CD4-positive, alpha-beta T cell (primary cell): Measurements from ENCODE around the gene DUSP18. TPM values are rescaled to one million over a fixed set of nuclear protein-coding genes. Genes with fewer than 3 reads are reported as not detected.
"Not testable (repeated sequence)": the region's sequence is repeated elsewhere in the genome, so short reads cannot be mapped to it uniquely, and the experiment has no call there.

Source experiments
- ATAC-seq: fragments of 200-7000 bp; cut with Tn5 transposase; one replicate; pipeline ENCODE4 v1.10.0; 2022; ENCODE audit warnings: mild to moderate bottlenecking; ENCODE audit not compliant: poor library complexity
- CTCF ChIA-PET: fragments of 350-600 bp; sonication (Branson Sonifier 250); formaldehyde crosslinking; loops from one replicate; lab custom pipeline; 2021; ENCODE audit warnings: antibody characterized with exemption, inconsistent platforms; lab: Charles Lee
- POLR2A ChIA-PET: fragments of 350-600 bp; sonication (Branson Sonifier 250); formaldehyde crosslinking; loops from one replicate; lab custom pipeline; 2021; ENCODE audit warnings: antibody characterized with exemption, inconsistent platforms; lab: Charles Lee
- DNase-seq, 14 experiments: peaks; one replicate each; pipeline ENCODE4 v3.0.0-alpha.2; 2013 to 2020; ENCODE audit warnings: mixed read lengths in 2 of 14
- H3K27ac ChIP-seq, 2 donors: one replicate each; pipeline versions ENCODE4 v1.5.1 to v1.7.0; 2013; ENCODE audit warnings: low read length in 2 of 2, low read depth in 1 of 2, mild to moderate bottlenecking in 1 of 2
- H3K27me3 ChIP-seq, 2 experiments: 1 replicate in 1 of 2; 2 replicates in 1 of 2; pipeline versions ENCODE4 v1.6.1 to v1.7.0; 2013; ENCODE audit warnings: low read length in 2 of 2, control low read depth in 1 of 2, mild to moderate bottlenecking in 1 of 2, moderate library complexity in 1 of 2; ENCODE audit not compliant: insufficient read depth in 2 of 2, control insufficient read depth in 1 of 2
- H3K36me3 ChIP-seq: one replicate; pipeline ENCODE4 v1.6.1; 2013; ENCODE audit warnings: low read length, control low read depth; ENCODE audit not compliant: insufficient read depth
- H3K4me1 ChIP-seq: one replicate; pipeline ENCODE4 v1.6.1; 2013; ENCODE audit warnings: low read length, control low read depth; ENCODE audit not compliant: insufficient read depth
- H3K4me3 ChIP-seq: one replicate; pipeline ENCODE4 v1.5.1; 2013; ENCODE audit warnings: mild to moderate bottlenecking, low read length, moderate library complexity
- H3K9me3 ChIP-seq, 2 experiments: 1 replicate in 1 of 2; 2 replicates in 1 of 2; pipeline versions ENCODE4 v1.6.1 to v1.7.0; 2013; ENCODE audit warnings: low read length in 2 of 2, mild to moderate bottlenecking in 2 of 2, control low read depth in 1 of 2, moderate library complexity in 1 of 2; ENCODE audit not compliant: control insufficient read depth in 1 of 2, insufficient read depth in 1 of 2
- H3K27ac Mint-ChIP-seq: one replicate; pipeline ENCODE4 v1.8.0; 2020; ENCODE audit warnings: mixed read lengths
- H3K27me3 Mint-ChIP-seq: one replicate; pipeline ENCODE4 v1.8.0; 2021; ENCODE audit warnings: mixed read lengths
- H3K36me3 Mint-ChIP-seq: one replicate; pipeline ENCODE4 v1.8.0; 2021; ENCODE audit warnings: low read depth, mixed read lengths
- H3K4me1 Mint-ChIP-seq: one replicate; pipeline ENCODE4 v1.8.0; 2021; ENCODE audit warnings: low read depth, mixed read lengths
- H3K4me3 Mint-ChIP-seq: one replicate; pipeline ENCODE4 v1.8.0; 2020; ENCODE audit warnings: mild to moderate bottlenecking, mixed read lengths
- H3K9me3 Mint-ChIP-seq: one replicate; pipeline ENCODE4 v1.8.0; 2020; ENCODE audit warnings: mixed read lengths
- intact Hi-C, 2 experiments: fragments of 100-400 bp; cut with DNase I in 1 of 2; cut with micrococcal nuclease in 1 of 2; formaldehyde crosslinking; loops; one replicate each; pipeline versions ENCODE4 v1.15.1 to v1.9.0; 2023 to 2025; cut with DNase I, micrococcal nuclease
- total RNA-seq, 174 experiments: library from RNA in 2 of 174; stranded (reverse) in 2 of 174; gene quantifications; one replicate each; pipeline ENCODE4 v1.2.3 and lab custom pipeline; 2021 to 2026
- TF ChIP-seq, protein P1 (sequence below): fragments of 200-600 bp; IDR thresholded peaks from one replicate; pipeline ENCODE4 v1.8.0; 2022; ENCODE audit warnings: antibody characterized with exemption, mild to moderate bottlenecking

DUSP18 gene
- total RNA-seq, 2 experiments from 2014 or later = 5.7 to 6.2 TPM

DNA sequence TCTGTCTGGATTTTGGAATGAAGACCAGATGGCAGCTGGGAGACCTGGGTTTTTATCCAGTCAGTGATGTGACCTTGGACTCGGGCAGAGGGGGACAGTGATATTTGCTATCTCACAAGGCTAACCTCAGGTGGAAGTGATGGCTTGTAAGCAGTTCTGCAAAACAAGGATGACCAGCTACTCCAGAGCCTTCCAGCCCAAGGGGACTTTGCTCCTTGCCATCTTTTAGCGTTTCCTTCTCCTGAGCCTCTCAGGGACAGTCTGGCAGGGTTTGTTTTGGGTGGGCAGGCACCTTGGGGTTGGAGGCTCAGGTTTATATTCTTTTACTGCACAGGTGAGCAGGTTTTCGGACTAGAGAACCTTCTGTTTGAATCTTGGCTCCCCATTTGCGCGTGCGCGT lies 17.5 kb upstream of the DUSP18 start:
- Mint-ChIP-seq H3K27me3 (peaks cover 8% of the 10 kb centered on the region), H3K27ac (no peak overlapping the region), H3K9me3 (no peaks in the 10 kb centered on the region), H3K4me1 (no peaks in the 10 kb centered on the region), H3K36me3 (no peaks in the 10 kb centered on the region), H3K4me3 (no peak overlapping the region)
- no peak overlapping the region for H3K27ac ChIP-seq
- intact Hi-C loops = no loop called here
- TF ChIP-seq, protein P1, sequence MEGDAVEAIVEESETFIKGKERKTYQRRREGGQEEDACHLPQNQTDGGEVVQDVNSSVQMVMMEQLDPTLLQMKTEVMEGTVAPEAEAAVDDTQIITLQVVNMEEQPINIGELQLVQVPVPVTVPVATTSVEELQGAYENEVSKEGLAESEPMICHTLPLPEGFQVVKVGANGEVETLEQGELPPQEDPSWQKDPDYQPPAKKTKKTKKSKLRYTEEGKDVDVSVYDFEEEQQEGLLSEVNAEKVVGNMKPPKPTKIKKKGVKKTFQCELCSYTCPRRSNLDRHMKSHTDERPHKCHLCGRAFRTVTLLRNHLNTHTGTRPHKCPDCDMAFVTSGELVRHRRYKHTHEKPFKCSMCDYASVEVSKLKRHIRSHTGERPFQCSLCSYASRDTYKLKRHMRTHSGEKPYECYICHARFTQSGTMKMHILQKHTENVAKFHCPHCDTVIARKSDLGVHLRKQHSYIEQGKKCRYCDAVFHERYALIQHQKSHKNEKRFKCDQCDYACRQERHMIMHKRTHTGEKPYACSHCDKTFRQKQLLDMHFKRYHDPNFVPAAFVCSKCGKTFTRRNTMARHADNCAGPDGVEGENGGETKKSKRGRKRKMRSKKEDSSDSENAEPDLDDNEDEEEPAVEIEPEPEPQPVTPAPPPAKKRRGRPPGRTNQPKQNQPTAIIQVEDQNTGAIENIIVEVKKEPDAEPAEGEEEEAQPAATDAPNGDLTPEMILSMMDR = no peak
- DNase-seq = no peak
- no peaks in the 10 kb centered on the region for H3K36me3 ChIP-seq
- no peaks in the 10 kb centered on the region for H3K4me1 ChIP-seq
- no peak overlapping the region for H3K4me3 ChIP-seq
- ATAC-seq = no peak
- no peaks in the 10 kb centered on the region for H3K9me3 ChIP-seq
- POLR2A ChIA-PET = no interaction called here
- CTCF ChIA-PET = no interaction called here
- H3K27me3 ChIP-seq = no peaks in the 10 kb centered on the region

DNA sequence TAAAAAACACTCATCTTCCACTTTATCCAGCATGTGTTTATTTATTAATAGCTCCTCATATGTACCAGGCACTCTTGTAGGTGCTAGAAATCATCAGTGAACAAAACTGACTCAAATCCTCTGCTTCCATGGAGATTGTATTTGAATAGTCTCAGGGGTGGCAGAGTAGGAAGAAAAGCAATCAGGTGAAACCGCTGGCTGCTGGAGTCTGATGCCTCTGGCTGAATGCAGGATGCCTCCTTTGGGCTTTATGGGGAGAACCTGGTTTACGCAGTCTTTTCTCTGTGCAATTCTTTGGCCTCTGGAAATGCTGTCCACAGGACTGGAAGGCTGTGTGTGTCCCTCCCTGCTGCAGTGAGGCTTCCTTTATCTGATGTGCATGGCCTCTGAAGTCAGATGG lies 14.2 kb upstream of the DUSP18 start:
- DNase-seq = no peak
- H3K27ac Mint-ChIP-seq = no peak overlapping the region
- ChIA-PET POLR2A (no interaction called here), CTCF (no interaction called here)
- no peaks in the 10 kb centered on the region for H3K4me1 ChIP-seq
- no peaks in the 10 kb centered on the region for H3K9me3 ChIP-seq
- H3K36me3 ChIP-seq = no peaks in the 10 kb centered on the region
- no peak overlapping the region for H3K4me3 ChIP-seq
- intact Hi-C loops = no loop called here
- H3K4me1 Mint-ChIP-seq = no peaks in the 10 kb centered on the region
- H3K4me3 Mint-ChIP-seq = no peak overlapping the region
- no peak for ATAC-seq
- no peak overlapping the region for H3K27ac ChIP-seq
- H3K36me3 Mint-ChIP-seq = no peaks in the 10 kb centered on the region
- TF ChIP-seq, protein P1 = no peak
- no peaks in the 10 kb centered on the region for H3K9me3 Mint-ChIP-seq
- H3K27me3 Mint-ChIP-seq = peaks cover 26% of the 10 kb centered on the region
- no peaks in the 10 kb centered on the region for H3K27me3 ChIP-seq

DNA sequence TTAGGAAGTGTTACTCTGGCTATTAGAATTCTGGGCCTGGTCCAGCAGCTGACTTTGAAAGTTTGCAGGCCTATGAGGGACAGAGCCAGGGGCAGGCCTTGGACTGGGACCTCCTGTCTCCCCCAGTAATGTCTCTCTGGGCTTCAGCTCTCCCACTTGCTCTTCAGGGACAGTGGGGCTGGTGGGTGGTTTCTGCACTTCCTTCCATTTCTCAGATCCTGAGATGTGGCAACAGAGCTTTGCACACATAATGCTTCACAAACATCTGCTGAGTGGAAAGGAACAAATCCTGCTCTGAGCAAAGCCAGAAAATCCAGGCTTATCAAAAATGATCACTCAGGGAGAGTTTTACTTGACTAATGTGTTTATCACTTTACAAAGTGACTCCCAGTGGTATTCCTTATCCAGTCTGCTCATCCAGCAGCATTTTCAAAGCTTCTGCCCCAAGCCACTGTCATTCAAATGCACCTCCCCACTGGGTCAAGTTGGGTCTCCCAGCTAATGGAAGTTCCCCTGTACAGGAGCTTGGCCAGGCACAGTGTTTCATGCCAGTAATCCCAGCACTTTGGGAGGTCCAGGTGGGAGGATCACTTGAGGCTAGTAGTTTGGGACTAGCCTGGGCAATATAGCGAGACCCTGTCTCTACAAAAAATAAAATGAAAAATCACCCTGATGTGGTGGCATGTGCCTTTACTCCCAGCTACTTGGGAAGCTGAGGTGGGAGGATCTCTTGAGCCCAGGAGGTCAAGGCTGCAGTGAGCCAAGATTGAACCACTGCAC lies 13.5 kb upstream of the DUSP18 start:
- Histone ChIP-seq H3K27ac (no peak overlapping the region), H3K27me3 (no peaks in the 10 kb centered on the region), H3K9me3 (no peaks in the 10 kb centered on the region), H3K4me1 (no peaks in the 10 kb centered on the region), H3K36me3 (no peaks in the 10 kb centered on the region), H3K4me3 (no peak overlapping the region)
- intact Hi-C loops = no loop called here
- H3K27ac Mint-ChIP-seq = no peak overlapping the region
- TF ChIP-seq, protein P1 = no peak
- no peak for ATAC-seq
- no peak overlapping the region for H3K4me3 Mint-ChIP-seq
- H3K27me3 Mint-ChIP-seq = peaks cover 31% of the 10 kb centered on the region
- CTCF ChIA-PET = no interaction called here
- POLR2A ChIA-PET = no interaction called here
- DNase-seq = no peak
- no peaks in the 10 kb centered on the region for H3K4me1 Mint-ChIP-seq
- no peaks in the 10 kb centered on the region for H3K9me3 Mint-ChIP-seq
- no peaks in the 10 kb centered on the region for H3K36me3 Mint-ChIP-seq

DNA sequence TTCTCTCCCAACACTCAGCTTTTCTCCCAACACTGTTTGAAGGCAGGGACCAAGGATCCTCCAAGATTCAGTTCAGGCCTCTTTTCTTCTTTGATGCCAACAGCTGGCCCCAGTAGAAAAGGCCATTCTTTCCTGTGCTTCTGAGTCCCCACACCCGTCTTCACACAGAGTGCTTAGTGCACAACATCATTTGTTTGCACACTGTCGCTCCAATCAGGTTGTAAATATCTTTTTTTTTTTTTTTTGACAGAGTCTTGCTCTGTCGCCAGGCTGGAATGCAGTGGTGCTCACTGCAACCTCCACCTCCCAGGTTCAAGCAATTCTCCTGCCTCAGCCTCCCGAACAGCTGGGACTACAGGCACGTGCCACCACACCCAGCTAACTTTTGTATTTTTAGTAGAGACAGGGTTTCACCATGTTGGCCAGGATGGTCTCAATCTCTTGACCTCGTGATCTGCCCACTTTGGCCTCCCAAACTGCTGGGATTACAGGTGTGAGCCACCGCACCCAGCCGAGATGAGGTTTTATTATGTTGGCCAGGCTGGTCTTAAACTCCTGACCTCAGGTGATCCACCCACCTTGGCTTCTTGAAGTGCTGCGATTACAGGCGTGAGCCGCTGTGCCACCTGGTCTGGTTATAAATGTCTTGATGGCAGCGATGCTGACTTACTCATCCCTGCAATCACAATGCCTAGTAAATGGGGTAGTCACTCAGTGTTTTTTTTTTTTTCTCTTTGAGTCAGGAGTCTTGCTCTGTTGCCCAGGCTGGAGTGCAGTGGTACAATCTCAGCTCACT lies 12.4 kb upstream of the DUSP18 start:
- intact Hi-C loops, POLR2A ChIA-PET, H3K27ac ChIP-seq, ATAC-seq, H3K4me1 Mint-ChIP-seq, H3K4me1 ChIP-seq, H3K36me3 Mint-ChIP-seq, H3K4me3 Mint-ChIP-seq, H3K36me3 ChIP-seq, H3K27me3 ChIP-seq, H3K9me3 Mint-ChIP-seq, H3K27ac Mint-ChIP-seq, H3K4me3 ChIP-seq, H3K9me3 ChIP-seq, DNase-seq: not testable (repeated sequence)
- CTCF ChIA-PET = interaction anchor here (0.6 kb wide), 2 partner anchors 14 to 628 kb away, joined by 3 read pairs; no protein-coding TSS in a partner anchor
- peaks cover 26% of the 10 kb centered on the region for H3K27me3 Mint-ChIP-seq

DNA sequence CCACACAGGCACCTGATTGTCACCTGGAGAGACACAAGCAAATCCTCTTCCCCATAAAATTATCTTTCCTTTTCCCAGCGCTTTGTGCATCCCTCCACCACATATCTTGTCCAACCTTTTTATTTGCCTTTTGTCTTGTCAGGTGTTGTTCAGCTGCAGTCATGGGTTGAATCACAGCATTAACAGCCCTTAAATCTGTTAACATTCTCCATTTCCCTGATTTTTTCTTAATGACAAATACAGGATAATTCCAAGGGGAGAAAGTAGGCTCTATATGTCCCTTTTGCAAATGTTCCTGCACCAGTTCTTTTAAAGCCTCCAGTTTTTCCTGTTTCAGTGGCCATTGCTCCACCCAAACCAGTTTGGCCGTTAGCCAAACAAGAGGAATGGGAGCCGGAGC lies 8.9 kb upstream of the DUSP18 start:
- H3K9me3 ChIP-seq, DNase-seq, intact Hi-C loops: not testable (repeated sequence)

More for the DNA sequence above, 8.9 kb upstream of the DUSP18 start:
- H3K4me3 ChIP-seq, H3K4me1 ChIP-seq, H3K4me1 Mint-ChIP-seq, H3K9me3 Mint-ChIP-seq, H3K36me3 Mint-ChIP-seq, H3K27ac ChIP-seq, H3K4me3 Mint-ChIP-seq, H3K27me3 ChIP-seq, CTCF ChIA-PET, H3K27ac Mint-ChIP-seq, ATAC-seq, H3K36me3 ChIP-seq, POLR2A ChIA-PET: not testable (repeated sequence)
- H3K27me3 Mint-ChIP-seq = peaks cover 23% of the 10 kb centered on the region
